IMR-90 (cell line): ENCODE measurements around the gene NLGN3. TPM values are rescaled to one million over a fixed set of nuclear protein-coding genes. Genes with fewer than 3 reads are reported as not detected.

Experiments
- ATAC-seq: fragments of 200-7000 bp; cut with Tn5 transposase; 2 replicates; pipeline ENCODE4 v1.9.1; 2020; ENCODE audit warnings: low read depth, mild to moderate bottlenecking, moderate library complexity
- BruUV-seq: library from RNA; stranded (reverse); fragments of 400-500 nt; replicated peaks from 2 replicates; lab custom pipeline; 2021; lab: Mats Ljungman, UMichigan
- CTCF ChIA-PET: fragments of 300-600 bp; formaldehyde crosslinking; extraction: SDS; loops from one replicate; lab custom pipeline; 2021; ENCODE audit warnings: antibody characterized with exemption; lab: Yijun Ruan, JAX
- POLR2A ChIA-PET: fragments of 300-600 bp; sonication (Branson Sonifier 250); formaldehyde crosslinking; loops from one replicate; lab custom pipeline; 2022; ENCODE audit warnings: antibody characterized with exemption; ENCODE audit not compliant: unreplicated experiment; lab: Charles Lee
- DNase-seq: peaks from one replicate; pipeline ENCODE4 v3.0.0; 2013
- H2AFZ ChIP-seq: replicated peaks from 2 replicates; pipeline ENCODE3; 2013; ENCODE audit warnings: low read length, mild to moderate bottlenecking; ENCODE audit not compliant: poor library complexity
- H2AK5ac ChIP-seq: 2 replicates; pipeline ENCODE4 v1.6.1; 2013; ENCODE audit warnings: low read depth, low read length, inconsistent platforms
- H2AK9ac ChIP-seq: replicated peaks from 2 replicates; pipeline ENCODE3; 2013; ENCODE audit warnings: mild to moderate bottlenecking, low read depth, low read length, moderate library complexity; ENCODE audit not compliant: poor library complexity
- H2BK120ac ChIP-seq: 2 replicates; pipeline ENCODE4 v1.6.1; 2013; ENCODE audit warnings: low read depth, low read length, inconsistent platforms
- H2BK15ac ChIP-seq: 3 replicates; pipeline ENCODE4 v1.6.1; 2013; ENCODE audit warnings: low read depth, low read length, inconsistent platforms
- H2BK20ac ChIP-seq: 2 replicates; pipeline ENCODE4 v1.6.1; 2013; ENCODE audit warnings: low read depth, mild to moderate bottlenecking, inconsistent platforms, low read length, moderate library complexity
- H2BK5ac ChIP-seq: 2 replicates; pipeline ENCODE4 v1.6.1; 2013; ENCODE audit warnings: mild to moderate bottlenecking, low read depth, low read length, inconsistent platforms; ENCODE audit not compliant: poor library complexity, severe bottlenecking
- H3K14ac ChIP-seq: replicated peaks from 2 replicates; pipeline ENCODE4 v1.6.1; 2013; ENCODE audit warnings: low read depth, low read length, inconsistent platforms
- H3K18ac ChIP-seq: 2 replicates; pipeline ENCODE4 v1.6.1; 2013; ENCODE audit warnings: low read depth, low read length, control low read depth
- H3K23ac ChIP-seq: 2 replicates; pipeline ENCODE4 v1.6.1; 2013; ENCODE audit warnings: low read depth, low read length, inconsistent platforms
- H3K27ac ChIP-seq: 2 replicates; pipeline ENCODE4 v1.5.1; 2013; ENCODE audit warnings: mild to moderate bottlenecking, control low read depth, low read length; ENCODE audit not compliant: insufficient read depth
- H3K27me3 ChIP-seq: 2 replicates; pipeline ENCODE4 v1.6.1; 2013; ENCODE audit warnings: low read length; ENCODE audit not compliant: control insufficient read depth, insufficient read depth
- H3K36me3 ChIP-seq: 2 replicates; pipeline ENCODE4 v1.6.1; 2013; ENCODE audit warnings: low read length, mixed read lengths; ENCODE audit not compliant: control insufficient read depth, insufficient read depth
- H3K4ac ChIP-seq: 2 replicates; pipeline ENCODE4 v1.6.1; 2013; ENCODE audit warnings: low read depth, low read length, inconsistent platforms
- H3K4me1 ChIP-seq: 2 replicates; pipeline ENCODE4 v1.6.1; 2013; ENCODE audit warnings: low read length, mixed read lengths; ENCODE audit not compliant: control insufficient read depth, insufficient read depth
- H3K4me2 ChIP-seq: 2 replicates; pipeline ENCODE4 v1.6.1; 2013; ENCODE audit warnings: low read depth, mild to moderate bottlenecking, control low read depth, low read length, moderate library complexity
- H3K4me3 ChIP-seq: 2 replicates; pipeline ENCODE4 v1.5.1; 2013; ENCODE audit warnings: low read depth, mild to moderate bottlenecking, control low read depth, low read length, moderate library complexity; ENCODE audit not compliant: insufficient read depth
- H3K56ac ChIP-seq: 2 replicates; pipeline ENCODE4 v1.6.1; 2013; ENCODE audit warnings: low read length, inconsistent platforms; ENCODE audit not compliant: insufficient read depth; ENCODE audit errors: extremely low read depth
- H3K79me1 ChIP-seq, 2 experiments: 2 replicates each; pipeline ENCODE4 v1.6.1; 2013; ENCODE audit warnings: low read length in 2 of 2, inconsistent platforms in 1 of 2, low read depth in 1 of 2
- H3K9ac ChIP-seq: 2 replicates; pipeline ENCODE4 v1.6.1; 2013; ENCODE audit warnings: low read depth, low read length, control low read depth
- H3K9me1 ChIP-seq: 2 replicates; pipeline ENCODE4 v1.6.1; 2013; ENCODE audit warnings: low read length, inconsistent platforms; ENCODE audit not compliant: insufficient read depth
- H3K9me3 ChIP-seq: 2 replicates; pipeline ENCODE4 v1.6.1; 2013; ENCODE audit warnings: low read length; ENCODE audit not compliant: control insufficient read depth, insufficient read depth
- H4K20me1 ChIP-seq: 2 replicates; pipeline ENCODE4 v1.6.1; 2013; ENCODE audit warnings: low read length, inconsistent platforms; ENCODE audit not compliant: insufficient read depth
- H4K5ac ChIP-seq: 2 replicates; pipeline ENCODE4 v1.6.1; 2013; ENCODE audit warnings: mild to moderate bottlenecking, low read depth, low read length, control low read depth
- H4K8ac ChIP-seq, 2 experiments: 2 replicates each; pipeline ENCODE4 v1.6.1; 2013; ENCODE audit warnings: low read depth in 2 of 2, low read length in 2 of 2, control low read depth in 1 of 2, inconsistent platforms in 1 of 2
- H4K91ac ChIP-seq: 2 replicates; pipeline ENCODE4 v1.6.1; 2013; ENCODE audit warnings: low read depth, low read length, inconsistent platforms; ENCODE audit not compliant: insufficient read depth
- BHLHE40 ChIP-seq: fragments of 150-350 bp; IDR thresholded peaks from 2 replicates; pipeline ENCODE4 v1.6.1; 2016; ENCODE audit warnings: mild to moderate bottlenecking, low read depth, low read length
- CHD1 ChIP-seq: IDR thresholded peaks from 2 replicates; pipeline ENCODE4 v1.6.1; 2012; ENCODE audit warnings: low read depth, low read length, improper control_type of control experiment
- MAFK ChIP-seq: IDR thresholded peaks from 2 replicates; pipeline ENCODE4 v1.6.1; 2012; ENCODE audit warnings: low read depth, low read length, improper control_type of control experiment
- WGBS, 2 experiments: methylation state at CpG; one replicate each; pipeline versions ENCODE4 v1.1.5 to v1.1.7; 2013; ENCODE audit warnings: missing lambda C conversion rate in 2 of 2; ENCODE audit not compliant: insufficient read length in 1 of 2; ENCODE audit errors: extremely low coverage in 2 of 2; 5-methylcytosine and 5-hydroxymethylcytosine counted together
- dilution Hi-C: fragments of 300-500 bp; cut with HindIII; formaldehyde crosslinking; loops from one replicate; pipeline ENCODE4 v1.14.3; 2018; ENCODE audit warnings: low sequenced_read_pairs; ENCODE audit not compliant: unreplicated experiment
- in situ Hi-C: fragments of 300-500 bp; cut with MboI; formaldehyde crosslinking; loops from 3 replicates; pipeline ENCODE4 v1.14.3; 2019; ENCODE audit warnings: low sequenced_read_pairs, inconsistent platforms, mixed read lengths
- intact Hi-C: fragments of 100-400 bp; cut with micrococcal nuclease; formaldehyde crosslinking; loops from 2 replicates; pipeline ENCODE4 v1.10.0; 2022
- polyA plus RNA-seq, 3 experiments: library from polyadenylated mRNA; depleted of rRNA; stranded (reverse); fragments of >200 nt; gene quantifications; 2 replicates each; pipeline ENCODE4 v1.2.3, GENCODE V29; 2012; ENCODE audit warnings: low replicate concordance in 1 of 3
- total RNA-seq: library from RNA; depleted of rRNA; stranded (reverse); fragments of >200 nt; gene quantifications from 2 replicates; pipeline ENCODE4 v1.2.3, GENCODE V29; 2012
- TF ChIP-seq, protein P1 (sequence below): fragments of 150-350 bp; IDR thresholded peaks from 2 replicates; pipeline ENCODE4 v1.6.1; 2017; ENCODE audit warnings: mild to moderate bottlenecking, antibody characterized with exemption, low read length, low read depth

NLGN3 gene
- total and polyA plus RNA-seq, 2 of the 4 experiments (the other 2 are of a cell fraction) = 0.18 to 0.39 TPM

DNA sequence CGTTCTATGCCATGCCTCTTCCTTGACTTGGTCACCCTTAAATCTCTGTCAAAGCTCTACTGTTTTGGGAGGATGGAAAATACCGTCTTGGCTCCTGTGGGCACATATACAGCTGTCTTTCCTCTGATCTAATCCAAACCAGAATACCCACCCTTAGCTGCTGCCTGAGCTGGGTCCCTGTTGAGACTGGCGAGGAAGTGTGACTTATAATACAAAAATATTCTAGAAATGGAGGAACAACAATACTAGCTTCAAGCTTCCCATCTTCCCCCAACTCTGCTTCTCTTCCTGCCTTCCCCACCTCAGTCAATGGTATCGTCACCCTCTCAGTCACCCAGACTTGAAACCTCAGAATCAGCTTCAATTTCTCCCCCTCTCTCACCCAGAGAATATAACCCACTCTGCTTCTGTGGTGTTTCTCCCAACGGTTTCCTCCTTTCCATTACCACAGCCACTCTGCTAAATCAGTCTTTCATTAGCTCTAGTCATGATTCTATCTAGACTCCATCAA is 32.7 kb upstream of the NLGN3 start:
- Histone ChIP-seq H3K18ac (no peak overlapping the region), H3K14ac (no peak overlapping the region), H4K91ac (no peak overlapping the region), H4K20me1 (no peaks in the 10 kb centered on the region), H3K56ac (no peak overlapping the region), H2AK5ac (no peak overlapping the region), H3K27me3 (peaks cover 24% of the 10 kb centered on the region), H4K5ac (no peak overlapping the region), H2BK15ac (no peak overlapping the region), H3K36me3 (no peaks in the 10 kb centered on the region), H3K4me3 (no peak overlapping the region), H2BK5ac (no peak overlapping the region), H2BK20ac (no peak overlapping the region), H2BK120ac (no peak overlapping the region), H4K8ac (no peak overlapping the region), H2AK9ac (no peak overlapping the region), H3K4ac (no peak overlapping the region), H3K9me1 (no peaks in the 10 kb centered on the region), H3K27ac (no peak overlapping the region), H3K23ac (no peak overlapping the region), H3K4me2 (no peak overlapping the region), H3K79me1 (no peaks in the 10 kb centered on the region), H2AFZ (no peak overlapping the region), H3K9ac (no peak overlapping the region), H3K4me1 (no peaks in the 10 kb centered on the region), H3K9me3 (no peaks in the 10 kb centered on the region)
- POLR2A ChIA-PET = no interaction called here
- WGBS, 2 experiments = 28% methylated on average over 2 of the region's 5 CpGs; no CpG with 5 or more reads in 1 of the 2 experiments
- TF ChIP-seq BHLHE40 = no peak
- no peak for TF ChIP-seq MAFK
- TF ChIP-seq CHD1 = no peak
- TF ChIP-seq, protein P1, sequence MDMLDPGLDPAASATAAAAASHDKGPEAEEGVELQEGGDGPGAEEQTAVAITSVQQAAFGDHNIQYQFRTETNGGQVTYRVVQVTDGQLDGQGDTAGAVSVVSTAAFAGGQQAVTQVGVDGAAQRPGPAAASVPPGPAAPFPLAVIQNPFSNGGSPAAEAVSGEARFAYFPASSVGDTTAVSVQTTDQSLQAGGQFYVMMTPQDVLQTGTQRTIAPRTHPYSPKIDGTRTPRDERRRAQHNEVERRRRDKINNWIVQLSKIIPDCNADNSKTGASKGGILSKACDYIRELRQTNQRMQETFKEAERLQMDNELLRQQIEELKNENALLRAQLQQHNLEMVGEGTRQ = no peak
- DNase-seq = no peak
- no TSS peak for BruUV-seq
- ATAC-seq = no peak
- CTCF ChIA-PET = no interaction called here
- intact Hi-C loops (no loop called here), in situ Hi-C loops (no loop called here), dilution Hi-C loops (no loop called here)
